Tibial artery (tissue), 4 donors: ENCODE measurements around the gene CNFN.

Source experiments
- DNase-seq, 2 donors: peaks; one replicate each; pipeline ENCODE4 v3.0.0-alpha.2; 2019
- H3K27ac ChIP-seq, 2 donors: fragments of 200-600 bp; sonication (generic) in 1 of 2; 1 replicate in 1 of 2; 2 replicates in 1 of 2; pipeline ENCODE4 v1.5.1; 2018 to 2019; ENCODE audit warnings: mild to moderate bottlenecking in 1 of 2
- H3K27me3 ChIP-seq, 2 donors: fragments of 200-600 bp; sonication (generic) in 1 of 2; one replicate each; pipeline versions ENCODE4 v1.5.1 to v1.6.0; 2016 to 2019
- H3K36me3 ChIP-seq, 3 donors: fragments of 200-600 bp; sonication (generic) in 2 of 3; one replicate each; pipeline ENCODE4 v1.5.1; 2016 to 2019; ENCODE audit warnings: mild to moderate bottlenecking in 2 of 3
- H3K4me1 ChIP-seq, 4 donors: fragments of 200-600 bp; sonication (generic) in 2 of 4; 1 replicate in 3 of 4; 2 replicates in 1 of 4; pipeline ENCODE4 v1.5.1; 2016 to 2019
- H3K4me3 ChIP-seq, 2 donors: fragments of 200-600 bp; sonication (generic) in 1 of 2; 1 replicate in 1 of 2; 2 replicates in 1 of 2; pipeline ENCODE4 v1.5.1; 2018 to 2019; ENCODE audit warnings: mild to moderate bottlenecking in 2 of 2
- H3K9me3 ChIP-seq, 3 donors: fragments of 200-600 bp; sonication (generic) in 1 of 3; one replicate each; pipeline ENCODE4 v1.5.1; 2016 to 2019
- intact Hi-C: fragments of 100-400 bp; cut with DNase I; formaldehyde crosslinking; loops from one replicate; pipeline ENCODE4 v1.15.0; 2023; ENCODE audit warnings: low total_unique reads
- TF ChIP-seq, protein P1 (sequence below), 2 experiments: fragments of 200-600 bp in 1 of 2; fragments of 450-650 bp in 1 of 2; IDR thresholded peaks; one replicate each; pipeline ENCODE4 v1.5.1; 2017 to 2019; ENCODE audit warnings: antibody characterized with exemption in 2 of 2, mild to moderate bottlenecking in 1 of 2, moderate library complexity in 1 of 2

CNFN gene

DNA sequence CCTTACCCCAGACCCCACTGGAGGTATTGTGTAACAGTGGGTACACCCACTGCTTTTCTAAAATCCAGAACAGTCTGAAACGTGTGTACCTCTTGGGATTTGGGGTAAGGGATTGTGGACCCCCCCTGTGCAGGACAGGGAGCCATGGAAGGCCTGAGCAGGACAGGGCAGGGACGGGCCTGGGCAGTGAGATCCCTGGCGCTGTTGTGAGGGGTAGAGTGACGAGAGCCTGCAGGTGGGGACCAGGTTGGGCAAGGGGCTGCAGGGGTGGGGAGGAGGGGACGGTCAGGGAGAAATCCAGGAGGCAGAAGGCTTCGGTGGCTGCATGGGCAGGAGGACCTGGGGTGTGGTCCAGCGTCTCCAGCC lies 28.6 kb downstream of the CNFN start:
- intact Hi-C loops: no loop called here
- peaks cover 0 to 14% (median under 1%) of the 10 kb centered on the region in 4 donors for H3K4me1 ChIP-seq
- H3K4me3 ChIP-seq: no peak overlapping the region
- TF ChIP-seq, protein P1, sequence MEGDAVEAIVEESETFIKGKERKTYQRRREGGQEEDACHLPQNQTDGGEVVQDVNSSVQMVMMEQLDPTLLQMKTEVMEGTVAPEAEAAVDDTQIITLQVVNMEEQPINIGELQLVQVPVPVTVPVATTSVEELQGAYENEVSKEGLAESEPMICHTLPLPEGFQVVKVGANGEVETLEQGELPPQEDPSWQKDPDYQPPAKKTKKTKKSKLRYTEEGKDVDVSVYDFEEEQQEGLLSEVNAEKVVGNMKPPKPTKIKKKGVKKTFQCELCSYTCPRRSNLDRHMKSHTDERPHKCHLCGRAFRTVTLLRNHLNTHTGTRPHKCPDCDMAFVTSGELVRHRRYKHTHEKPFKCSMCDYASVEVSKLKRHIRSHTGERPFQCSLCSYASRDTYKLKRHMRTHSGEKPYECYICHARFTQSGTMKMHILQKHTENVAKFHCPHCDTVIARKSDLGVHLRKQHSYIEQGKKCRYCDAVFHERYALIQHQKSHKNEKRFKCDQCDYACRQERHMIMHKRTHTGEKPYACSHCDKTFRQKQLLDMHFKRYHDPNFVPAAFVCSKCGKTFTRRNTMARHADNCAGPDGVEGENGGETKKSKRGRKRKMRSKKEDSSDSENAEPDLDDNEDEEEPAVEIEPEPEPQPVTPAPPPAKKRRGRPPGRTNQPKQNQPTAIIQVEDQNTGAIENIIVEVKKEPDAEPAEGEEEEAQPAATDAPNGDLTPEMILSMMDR (IDR thresholded peaks at IDR 0.05): no peak
- no peaks in the 10 kb centered on the region for H3K27me3 ChIP-seq
- H3K27ac ChIP-seq: no peak overlapping the region
- DNase-seq: no peak
- H3K36me3 ChIP-seq: peaks cover 36 to 76% (median 65%) of the 10 kb centered on the region in 3 donors
- H3K9me3 ChIP-seq: peaks cover 0 to 3% (median 0%) of the 10 kb centered on the region in 3 donors

GRCh38 chr19:42360787-42361544 lies 29.1 kb downstream of the CNFN start:
- H3K27ac ChIP-seq: no peak overlapping the region
- intact Hi-C loops: no loop called here
- peaks cover 0 to 3% (median 0%) of the 10 kb centered on the region in 3 donors for H3K9me3 ChIP-seq
- peaks cover 41 to 81% (median 71%) of the 10 kb centered on the region in 3 donors for H3K36me3 ChIP-seq
- H3K27me3 ChIP-seq: no peaks in the 10 kb centered on the region
- no peak for DNase-seq
- no peak overlapping the region for H3K4me3 ChIP-seq
- TF ChIP-seq, protein P1 (IDR thresholded peaks at IDR 0.05): no peak
- peaks cover 0 to 9% (median 0%) of the 10 kb centered on the region in 4 donors for H3K4me1 ChIP-seq

DNA sequence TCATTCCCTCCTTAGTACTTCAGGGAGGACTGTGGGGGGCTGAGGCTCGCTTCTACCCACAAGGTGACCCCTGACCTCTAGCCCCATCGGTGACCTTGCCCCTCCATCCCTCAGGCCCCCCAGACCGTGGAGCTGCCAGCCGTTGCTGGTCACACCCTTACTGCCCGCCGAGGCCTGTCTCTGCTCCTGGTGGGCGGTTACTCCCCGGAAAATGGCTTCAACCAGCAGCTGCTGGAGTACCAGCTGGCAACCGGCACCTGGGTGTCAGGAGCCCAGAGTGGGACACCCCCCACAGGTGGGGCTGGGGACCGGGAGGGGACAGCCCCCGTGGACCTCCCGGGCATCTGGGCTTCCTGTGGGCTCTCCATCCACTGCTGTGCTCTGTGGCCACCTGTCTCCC lies 32.8 kb downstream of the CNFN start:
- intact Hi-C loops: no loop called here
- Histone ChIP-seq H3K36me3 (peaks cover 42 to 96% (median 76%) of the 10 kb centered on the region in 3 donors), H3K4me3 (no peak overlapping the region), H3K27me3 (no peaks in the 10 kb centered on the region), H3K9me3 (no peaks in the 10 kb centered on the region), H3K4me1 (no peaks in the 10 kb centered on the region), H3K27ac (no peak overlapping the region)
- TF ChIP-seq, protein P1 (IDR thresholded peaks at IDR 0.05): no peak
- DNase-seq: no peak

GRCh38 chr19:42356686-42357085 lies 33.4 kb downstream of the CNFN start:
- Histone ChIP-seq H3K36me3 (peaks cover 37 to 94% (median 76%) of the 10 kb centered on the region in 3 donors), H3K9me3 (no peaks in the 10 kb centered on the region), H3K4me3 (no peak overlapping the region), H3K27ac (no peak overlapping the region), H3K27me3 (no peaks in the 10 kb centered on the region), H3K4me1 (no peaks in the 10 kb centered on the region)
- intact Hi-C loops: no loop called here
- TF ChIP-seq, protein P1 (IDR thresholded peaks at IDR 0.05): no peak
- no peak for DNase-seq

- Histone ChIP-seq H3K4me3 (no peak overlapping the region), H3K36me3 (peaks cover 37 to 94% (median 73%) of the 10 kb centered on the region in 3 donors), H3K27ac (no peak overlapping the region), H3K27me3 (no peaks in the 10 kb centered on the region), H3K9me3 (no peaks in the 10 kb centered on the region), H3K4me1 (no peaks in the 10 kb centered on the region)
- TF ChIP-seq, protein P1 (IDR thresholded peaks at IDR 0.05): no peak
- intact Hi-C loops: no loop called here
- no peak for DNase-seq
Observed at GRCh38 chr19:42355896-42356295, 34.2 kb downstream of the CNFN start.
